ENCODE data around the gene TMEM63A.
A peak's percentile ranks its signal among the peaks of the same experiment; 100 is the strongest.

TMEM63A gene

GRCh38 chr1:225845571-225846259 is 36.5 kb downstream of the TMEM63A start:
- no peak overlapping the region for H3K27ac ChIP-seq (ENCODE audit: low read depth, low read length)
- H3K27me3 ChIP-seq (ENCODE audit: control insufficient read depth, low read length), result no peaks in the 10 kb centered on the region
- H3K36me3 ChIP-seq (ENCODE audit: control insufficient read depth, low read length), result no peaks in the 10 kb centered on the region
- 0 out of 2 replicates have a peak, but pooled peaks cover 4% of the 10 kb centered on the region for H3F3A ChIP-seq (ENCODE audit: control insufficient read depth, insufficient read depth)
- no peak overlapping the region for H3K4me3 ChIP-seq (ENCODE audit: low read length)
- H3K79me2 ChIP-seq (ENCODE audit: control insufficient read depth, low read length), result no peaks in the 10 kb centered on the region
- peaks cover 15% of the 10 kb centered on the region for H3K4me1 ChIP-seq (ENCODE audit: control insufficient read depth, low read length)
- no peaks in the 10 kb centered on the region for H3K9me3 ChIP-seq (ENCODE audit: control insufficient read depth, insufficient read depth, low read length)
- TF ChIP-seq CTCF (IDR thresholded peaks at IDR 0.05; ENCODE audit: low read depth, low read length, poor library complexity, severe bottlenecking), result peak; percentile 73
- no peak for TF ChIP-seq EZH2phosphoT487 (IDR thresholded peaks at IDR 0.05; ENCODE audit: borderline replicate concordance, low read length)
- no peaks in the 10 kb centered on the region for H3K9me2 ChIP-seq (replicated peaks; ENCODE audit: control insufficient read depth, low read length)
- no peak overlapping the region for H3K4me2 ChIP-seq (ENCODE audit: low read length)
- no peaks in the 10 kb centered on the region for H4K20me1 ChIP-seq (ENCODE audit: control insufficient read depth, insufficient read depth, low read depth, low read length)

GRCh38 chr1:225845097-225845496 is 37.1 kb downstream of the TMEM63A start:
- Histone ChIP-seq H3K9me2 (replicated peaks; ENCODE audit: control insufficient read depth, low read length) (no peaks in the 10 kb centered on the region), H3K4me3 (ENCODE audit: low read length) (no peak overlapping the region), H4K20me1 (ENCODE audit: control insufficient read depth, insufficient read depth, low read depth, low read length) (no peaks in the 10 kb centered on the region), H3K4me2 (ENCODE audit: low read length) (no peak overlapping the region), H3K9me3 (ENCODE audit: control insufficient read depth, insufficient read depth, low read length) (no peaks in the 10 kb centered on the region), H3K4me1 (ENCODE audit: control insufficient read depth, low read length) (peaks cover 15% of the 10 kb centered on the region), H3K36me3 (ENCODE audit: control insufficient read depth, low read length) (no peaks in the 10 kb centered on the region), H3F3A (ENCODE audit: control insufficient read depth, insufficient read depth) (0 out of 2 replicates have a peak, but pooled peaks cover 4% of the 10 kb centered on the region), H3K27ac (ENCODE audit: low read depth, low read length) (no peak overlapping the region), H3K79me2 (ENCODE audit: control insufficient read depth, low read length) (no peaks in the 10 kb centered on the region), H3K27me3 (ENCODE audit: control insufficient read depth, low read length) (no peaks in the 10 kb centered on the region)
- TF ChIP-seq CTCF (IDR thresholded peaks at IDR 0.05; ENCODE audit: low read depth, low read length, poor library complexity, severe bottlenecking) (no peak), EZH2phosphoT487 (IDR thresholded peaks at IDR 0.05; ENCODE audit: borderline replicate concordance, low read length) (no peak)

GRCh38 chr1:225844236-225845061 is 37.7 kb downstream of the TMEM63A start:
- H3F3A ChIP-seq (ENCODE audit: control insufficient read depth, insufficient read depth), result 0 out of 2 replicates have a peak, but pooled peaks cover 4% of the 10 kb centered on the region
- H3K4me2 ChIP-seq (ENCODE audit: low read length), result no peak overlapping the region
- H3K9me3 ChIP-seq (ENCODE audit: control insufficient read depth, insufficient read depth, low read length), result no peaks in the 10 kb centered on the region
- no peak for TF ChIP-seq EZH2phosphoT487 (IDR thresholded peaks at IDR 0.05; ENCODE audit: borderline replicate concordance, low read length)
- TF ChIP-seq CTCF (IDR thresholded peaks at IDR 0.05; ENCODE audit: low read depth, low read length, poor library complexity, severe bottlenecking), result no peak
- peaks cover 15% of the 10 kb centered on the region for H3K4me1 ChIP-seq (ENCODE audit: control insufficient read depth, low read length)
- H3K4me3 ChIP-seq (ENCODE audit: low read length), result no peak overlapping the region
- no peaks in the 10 kb centered on the region for H3K27me3 ChIP-seq (ENCODE audit: control insufficient read depth, low read length)
- no peaks in the 10 kb centered on the region for H3K79me2 ChIP-seq (ENCODE audit: control insufficient read depth, low read length)
- no peak overlapping the region for H3K27ac ChIP-seq (ENCODE audit: low read depth, low read length)
- H3K36me3 ChIP-seq (ENCODE audit: control insufficient read depth, low read length), result no peaks in the 10 kb centered on the region
- no peaks in the 10 kb centered on the region for H3K9me2 ChIP-seq (replicated peaks; ENCODE audit: control insufficient read depth, low read length)
- H4K20me1 ChIP-seq (ENCODE audit: control insufficient read depth, insufficient read depth, low read depth, low read length), result no peaks in the 10 kb centered on the region

All from DOHH2 (cell line).